ENCODE data around the gene PLXNA3.
A peak's percentile ranks its signal among the peaks of the same experiment; 100 is the strongest.

The PLXNA3 gene

GRCh38 chrX:154436374-154436982, 21.6 kb upstream of the PLXNA3 start:
- peak; percentile 37 for DNase-seq

GRCh38 chrX:154436983-154437752, 20.9 kb upstream of the PLXNA3 start, which contains the start of gene GDI1:
GDI1 (plus strand) TSS chrX:154437154; CDS start chrX:154437255, 101 bp downstream.
- peak; percentile 19 for DNase-seq

GRCh38 chrX:154437971-154438893, 19.8 kb upstream of the PLXNA3 start:
- DNase-seq = no peak

DNA sequence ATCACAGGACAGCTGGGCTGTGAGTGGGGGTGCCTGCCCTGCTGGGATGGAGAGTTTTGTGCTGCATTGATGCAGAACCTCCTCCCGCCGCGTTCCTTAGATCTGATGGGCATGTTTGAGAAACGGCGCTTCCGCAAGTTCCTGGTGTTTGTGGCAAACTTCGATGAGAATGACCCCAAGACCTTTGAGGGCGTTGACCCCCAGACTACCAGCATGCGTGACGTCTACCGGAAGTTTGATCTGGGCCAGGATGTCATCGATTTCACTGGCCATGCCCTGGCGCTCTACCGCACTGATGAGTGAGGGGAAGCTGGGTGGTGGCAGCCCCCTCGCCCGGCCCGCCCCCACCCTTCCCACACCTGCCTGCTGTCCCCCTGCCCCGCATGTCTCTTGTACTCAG, 18.2 kb upstream of the PLXNA3 start:
- no peak for DNase-seq

- no peak for DNase-seq
Observed at GRCh38 chrX:154440623-154441357, 17.3 kb upstream of the PLXNA3 start.

GRCh38 chrX:154441564-154441963, 16.5 kb upstream of the PLXNA3 start:
- DNase-seq = no peak

DNA sequence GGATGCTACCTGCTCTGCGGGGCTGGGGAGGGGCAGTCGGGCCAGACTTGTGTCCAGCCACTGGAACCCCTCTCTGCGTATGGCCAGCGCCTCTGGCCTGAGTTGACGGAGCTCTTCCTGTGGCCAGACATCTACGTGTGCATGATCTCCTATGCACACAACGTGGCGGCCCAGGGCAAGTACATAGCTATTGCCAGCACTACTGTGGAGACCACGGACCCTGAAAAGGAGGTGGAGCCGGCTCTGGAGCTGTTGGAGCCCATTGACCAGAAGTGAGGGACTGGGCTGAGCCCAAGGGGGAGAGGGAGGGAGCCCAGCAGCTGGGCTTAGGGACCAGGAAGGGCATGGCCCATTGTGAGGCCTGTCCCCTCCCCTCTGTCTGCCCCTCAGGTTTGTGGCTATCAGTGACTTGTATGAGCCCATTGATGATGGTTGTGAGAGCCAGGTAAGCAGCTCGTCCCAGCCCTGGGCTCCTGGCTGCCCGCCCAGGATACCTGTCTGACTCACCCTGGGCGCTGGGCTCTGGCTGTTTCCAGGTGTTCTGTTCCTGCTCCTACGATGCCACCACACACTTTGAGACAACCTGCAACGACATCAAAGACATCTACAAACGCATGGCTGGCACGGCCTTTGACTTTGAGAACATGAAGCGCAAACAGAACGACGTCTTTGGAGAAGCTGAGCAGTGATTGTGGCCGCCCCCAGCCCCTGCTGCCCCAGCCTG, 15.9 kb upstream of the PLXNA3 start:
- no peak for DNase-seq

GRCh38 chrX:154443479-154443910, 14.6 kb upstream of the PLXNA3 start:
- no peak for DNase-seq

DNA sequence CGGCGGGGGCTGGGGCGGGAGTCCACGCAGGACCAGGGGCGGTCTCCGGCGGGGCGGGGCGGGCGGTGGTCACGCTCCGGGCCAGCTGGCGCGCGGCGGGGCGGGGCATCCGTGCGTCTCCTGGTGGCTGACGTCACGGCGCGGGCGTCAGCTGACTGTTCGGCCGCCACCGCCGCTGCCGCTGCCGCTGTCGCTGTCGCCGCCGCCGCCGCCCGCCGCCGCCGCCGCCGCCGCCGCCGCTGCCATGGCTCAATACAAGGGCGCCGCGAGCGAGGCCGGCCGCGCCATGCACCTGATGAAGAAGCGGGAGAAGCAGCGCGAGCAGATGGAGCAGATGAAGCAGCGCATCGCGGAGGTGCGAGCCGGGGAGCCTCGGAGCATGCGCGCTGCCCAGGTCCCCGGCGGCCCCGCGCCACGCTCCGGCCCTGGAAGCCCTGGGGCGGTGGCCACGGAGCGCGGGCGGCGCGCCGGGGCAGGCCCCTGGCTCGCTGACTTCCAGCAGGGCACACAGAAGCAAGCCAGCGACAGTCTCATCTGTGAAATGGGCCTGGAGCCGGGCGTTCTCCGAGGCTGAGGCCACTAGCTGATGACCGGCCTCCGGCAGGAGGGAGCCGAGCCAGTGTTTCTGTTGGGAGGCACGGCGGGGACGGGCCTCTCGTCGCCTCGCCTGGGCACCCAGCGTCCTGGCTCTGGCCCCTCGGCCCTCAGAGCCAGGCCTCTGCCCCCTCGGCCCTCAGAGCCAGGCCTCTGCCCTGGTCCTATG, 13.9 kb upstream of the PLXNA3 start, which contains the start of gene FAM50A:
Gene FAM50A (plus strand): TSS at position 150 of the 763 bp plus-strand sequence. CDS start 95 bp downstream, at position 245.
- peak; percentile 57 for DNase-seq

- DNase-seq = no peak
Observed at GRCh38 chrX:154444755-154445246, 13.3 kb upstream of the PLXNA3 start.

- DNase-seq = no peak
Observed at GRCh38 chrX:154445776-154446175, 12.3 kb upstream of the PLXNA3 start.

- DNase-seq = no peak
Observed at GRCh38 chrX:154446430-154446829, 11.7 kb upstream of the PLXNA3 start.

GRCh38 chrX:154448484-154448883, 9.6 kb upstream of the PLXNA3 start:
- no peak for DNase-seq

GRCh38 chrX:154449618-154450017, 8.5 kb upstream of the PLXNA3 start:
- no peak for DNase-seq

- DNase-seq = no peak
Observed at GRCh38 chrX:154450312-154450711, 7.8 kb upstream of the PLXNA3 start.

GRCh38 chrX:154452823-154453222, 5.3 kb upstream of the PLXNA3 start:
- no peak for DNase-seq

DNA sequence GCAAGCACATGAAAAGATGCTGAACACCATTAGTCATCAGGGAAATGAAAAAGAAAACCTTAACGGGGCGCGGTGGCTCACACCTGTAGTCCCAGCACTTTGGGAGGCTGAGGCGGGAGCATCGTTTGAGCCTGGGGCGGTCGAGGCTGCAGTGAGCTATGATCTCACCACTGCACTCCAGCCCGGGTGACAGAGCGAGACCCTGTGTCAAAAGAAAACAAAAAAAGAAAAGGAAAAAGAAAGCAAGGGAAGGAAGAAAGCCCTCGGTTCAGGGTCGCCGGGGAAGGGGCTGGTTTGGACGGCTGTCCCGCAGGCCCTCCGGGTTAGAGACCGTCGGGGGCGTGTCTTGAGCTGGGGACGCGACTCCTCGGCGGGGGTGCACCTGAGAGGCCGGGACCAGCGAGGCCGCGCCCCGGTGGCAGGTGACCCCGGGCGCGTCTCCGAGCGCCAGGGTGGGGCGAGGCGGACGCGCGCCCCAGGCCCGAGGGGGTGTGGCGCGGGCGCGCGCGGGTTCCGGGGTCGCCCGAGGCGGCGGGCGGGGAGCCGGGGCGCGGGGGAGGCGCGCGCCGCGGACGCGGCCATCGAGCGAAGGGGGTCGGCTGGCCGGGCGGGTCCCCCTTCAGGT, 478 bp upstream of the PLXNA3 start:
- DNase-seq = no peak

GRCh38 chrX:154458954-154459778, 1.1 kb downstream of the PLXNA3 start:
- no peak for DNase-seq

- no peak for DNase-seq
Observed at GRCh38 chrX:154459832-154460231, 1.8 kb downstream of the PLXNA3 start.

All from HCEC 1CT (cell line).